HG03432 (cell line): ENCODE results near the gene NR2F1.

Experiments
- ATAC-seq: cut with Tn5 transposase; IDR thresholded peaks from one replicate; pipeline ENCODE4 v1.9.1; 2021; ENCODE audit warnings: mild to moderate bottlenecking, moderate library complexity; ENCODE audit not compliant: unreplicated experiment

Gene NR2F1

DNA sequence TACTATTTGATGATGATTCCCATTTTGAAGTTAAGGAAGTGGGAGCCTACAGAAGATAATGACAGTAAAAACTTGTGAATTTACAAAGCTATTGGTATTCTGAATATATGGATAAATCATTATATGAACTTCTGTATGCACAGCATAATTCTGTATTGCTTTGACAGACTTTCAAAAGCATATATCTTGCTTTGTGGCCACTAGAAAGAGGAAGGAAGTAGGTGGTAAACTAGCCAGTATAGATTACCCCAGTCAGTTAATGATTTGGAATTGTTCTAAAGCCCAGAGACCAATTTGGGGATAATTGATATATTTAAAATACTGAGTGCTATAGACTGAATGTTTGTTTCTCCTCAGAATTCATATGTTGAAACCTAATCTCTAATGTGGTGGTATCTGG is 53.0 kb downstream of the NR2F1 start:
- peak; percentile 69 for ATAC-seq

DNA sequence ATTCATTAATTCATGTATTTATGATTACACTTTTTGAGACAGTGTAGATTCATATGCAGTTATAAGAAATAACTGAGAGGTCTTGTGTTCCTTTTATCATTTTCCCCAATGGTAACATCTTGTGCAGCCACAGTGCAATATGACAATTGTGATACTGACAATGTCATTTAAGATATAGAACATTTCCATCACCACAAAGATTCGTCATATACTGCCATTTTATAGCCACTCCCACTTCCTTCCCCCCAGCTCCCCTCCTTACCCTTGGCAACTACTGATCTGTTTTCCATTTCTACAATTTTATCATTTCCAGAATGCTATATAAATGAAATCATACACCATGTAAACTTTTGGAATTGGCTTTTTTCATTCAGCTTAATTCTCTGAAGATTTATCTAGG is 53.8 kb downstream of the NR2F1 start:
- no peak for ATAC-seq

DNA sequence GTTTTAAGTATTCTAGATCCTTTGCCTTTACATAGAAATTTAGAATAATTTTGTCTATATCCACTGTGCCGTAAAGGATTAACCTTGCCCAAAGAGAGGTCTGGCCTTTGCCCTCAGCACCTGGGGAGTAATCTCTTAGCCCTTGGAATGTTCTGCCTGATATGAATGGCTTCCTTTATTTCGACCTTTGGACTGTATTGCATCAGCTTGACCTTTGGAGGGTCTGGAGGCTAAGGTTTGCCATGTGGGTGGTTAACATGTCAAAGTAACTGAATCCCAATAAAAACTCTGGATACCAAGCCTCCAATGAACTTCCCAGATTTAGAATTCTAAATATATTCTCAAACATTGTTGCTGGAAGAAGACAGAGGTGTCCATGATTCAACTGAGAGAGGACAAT is 54.7 kb downstream of the NR2F1 start:
- ATAC-seq: no peak

DNA sequence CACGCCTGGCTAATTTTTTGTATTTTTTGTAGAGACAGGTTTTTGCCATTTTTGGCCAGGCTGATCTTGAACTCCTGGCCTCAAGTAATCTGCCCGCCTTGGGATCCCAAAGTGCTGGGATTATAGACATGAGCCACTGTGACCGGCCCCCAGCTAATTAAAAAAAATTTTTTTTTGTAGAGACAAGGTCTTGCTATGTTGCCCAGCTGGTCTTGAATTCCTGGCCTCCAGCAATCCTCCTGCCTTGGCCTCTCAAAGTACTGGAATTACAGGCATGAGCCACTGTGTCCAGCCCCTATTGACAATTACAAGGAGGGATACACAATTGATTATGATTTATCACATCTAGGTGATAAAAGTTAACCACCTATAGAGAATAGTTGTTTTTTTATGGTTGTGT is 59.5 kb downstream of the NR2F1 start:
- ATAC-seq: no peak
